Measurements from ENCODE around the gene TCOF1.

TCOF1 gene

GRCh38 chr5:150319484-150319790 is 38.1 kb upstream of the TCOF1 start:
- Histone ChIP-seq H4K20me1 (ENCODE audit: insufficient read depth, low read length) (no peaks in the 10 kb centered on the region), H3K27me3 (ENCODE audit: low read depth, low read length) (no peaks in the 10 kb centered on the region), H3K4me1 (ENCODE audit: low read length) (no peaks in the 10 kb centered on the region), H2AFZ (ENCODE audit: low read depth, low read length) (no peak overlapping the region), H3K36me3 (replicated peaks; ENCODE audit: low read depth, low read length) (no peaks in the 10 kb centered on the region), H3K4me2 (ENCODE audit: low read length) (no peak overlapping the region), H3K9ac (ENCODE audit: low read length) (no peak overlapping the region), H3K4me3 (ENCODE audit: low read length) (no peak overlapping the region), H3K27ac (ENCODE audit: low read length) (no peak overlapping the region), H3K79me2 (ENCODE audit: low read length) (no peaks in the 10 kb centered on the region), H3K9me3 (ENCODE audit: insufficient read depth, low read length) (no peaks in the 10 kb centered on the region)
- TF ChIP-seq CTCF (IDR thresholded peaks at IDR 0.05; ENCODE audit: low read depth, low read length): no peak
- no peak for TF ChIP-seq EZH2phosphoT487 (IDR thresholded peaks at IDR 0.05; ENCODE audit: low read depth)

DNA sequence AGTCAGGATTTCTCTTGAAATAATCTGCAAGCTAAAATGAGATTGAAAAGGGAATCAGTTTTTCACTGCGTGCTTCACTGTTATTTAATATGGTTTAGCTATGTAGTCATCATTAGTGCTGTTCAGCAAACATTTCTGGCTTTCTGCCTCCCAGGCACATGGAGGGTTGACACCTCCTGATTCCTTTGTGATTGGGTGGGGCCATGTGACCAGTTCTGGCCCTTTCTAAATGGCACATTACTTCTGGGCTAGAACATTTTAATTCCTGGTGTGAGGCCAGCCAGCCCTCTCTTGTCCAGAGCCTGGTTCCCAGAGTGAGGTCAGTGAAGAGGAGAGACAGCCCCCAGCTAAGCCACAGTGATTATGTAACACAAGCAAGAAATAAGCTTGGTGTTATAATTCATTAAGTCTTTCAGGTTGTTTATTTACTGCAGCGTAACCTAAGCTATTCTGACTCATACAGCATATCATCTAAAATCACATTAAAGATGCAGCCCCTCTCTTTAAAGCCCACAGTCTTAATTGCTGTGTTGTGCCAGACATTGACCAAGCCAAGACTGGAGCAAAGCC is 37.4 kb upstream of the TCOF1 start:
- Histone ChIP-seq H3K9me3 (ENCODE audit: insufficient read depth, low read length) (no peaks in the 10 kb centered on the region), H3K4me3 (ENCODE audit: low read length) (no peak overlapping the region), H3K79me2 (ENCODE audit: low read length) (no peaks in the 10 kb centered on the region), H3K4me1 (ENCODE audit: low read length) (no peaks in the 10 kb centered on the region), H3K9ac (ENCODE audit: low read length) (no peak overlapping the region), H2AFZ (ENCODE audit: low read depth, low read length) (no peak overlapping the region), H3K4me2 (ENCODE audit: low read length) (no peak overlapping the region), H4K20me1 (ENCODE audit: insufficient read depth, low read length) (no peaks in the 10 kb centered on the region), H3K27me3 (ENCODE audit: low read depth, low read length) (no peaks in the 10 kb centered on the region), H3K36me3 (replicated peaks; ENCODE audit: low read depth, low read length) (no peaks in the 10 kb centered on the region), H3K27ac (ENCODE audit: low read length) (no peak overlapping the region)
- TF ChIP-seq CTCF (IDR thresholded peaks at IDR 0.05; ENCODE audit: low read depth, low read length) (no peak), EZH2phosphoT487 (IDR thresholded peaks at IDR 0.05; ENCODE audit: low read depth) (no peak)

DNA sequence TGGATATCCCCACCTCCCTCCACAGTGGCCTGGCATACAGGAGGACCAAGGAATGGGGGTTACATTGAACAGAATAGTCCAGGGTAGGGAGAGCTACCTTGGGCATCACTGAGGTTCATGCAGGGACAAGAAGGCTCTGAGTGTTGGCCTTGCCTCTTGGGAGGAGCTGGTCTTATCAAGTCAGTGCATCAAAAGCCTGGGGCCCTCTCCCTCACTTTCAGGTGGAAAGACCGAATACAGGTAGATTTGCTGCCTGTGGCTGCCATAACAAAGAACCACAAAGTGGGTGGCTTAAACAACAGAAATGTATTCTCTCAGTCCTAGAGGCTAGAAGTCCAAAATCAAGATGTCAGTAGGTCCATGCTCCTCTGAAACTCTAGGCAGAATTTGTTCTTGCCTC is 36.3 kb upstream of the TCOF1 start:
- Histone ChIP-seq H3K4me3 (ENCODE audit: low read length) (no peak overlapping the region), H3K36me3 (replicated peaks; ENCODE audit: low read depth, low read length) (no peaks in the 10 kb centered on the region), H3K27ac (ENCODE audit: low read length) (no peak overlapping the region), H3K27me3 (ENCODE audit: low read depth, low read length) (no peaks in the 10 kb centered on the region), H3K4me2 (ENCODE audit: low read length) (no peak overlapping the region), H3K79me2 (ENCODE audit: low read length) (no peaks in the 10 kb centered on the region), H3K9me3 (ENCODE audit: insufficient read depth, low read length) (no peaks in the 10 kb centered on the region), H3K9ac (ENCODE audit: low read length) (no peak overlapping the region), H4K20me1 (ENCODE audit: insufficient read depth, low read length) (no peaks in the 10 kb centered on the region), H2AFZ (ENCODE audit: low read depth, low read length) (no peak overlapping the region), H3K4me1 (ENCODE audit: low read length) (no peaks in the 10 kb centered on the region)
- no peak for TF ChIP-seq CTCF (IDR thresholded peaks at IDR 0.05; ENCODE audit: low read depth, low read length)
- TF ChIP-seq EZH2phosphoT487 (IDR thresholded peaks at IDR 0.05; ENCODE audit: low read depth): no peak

DNA sequence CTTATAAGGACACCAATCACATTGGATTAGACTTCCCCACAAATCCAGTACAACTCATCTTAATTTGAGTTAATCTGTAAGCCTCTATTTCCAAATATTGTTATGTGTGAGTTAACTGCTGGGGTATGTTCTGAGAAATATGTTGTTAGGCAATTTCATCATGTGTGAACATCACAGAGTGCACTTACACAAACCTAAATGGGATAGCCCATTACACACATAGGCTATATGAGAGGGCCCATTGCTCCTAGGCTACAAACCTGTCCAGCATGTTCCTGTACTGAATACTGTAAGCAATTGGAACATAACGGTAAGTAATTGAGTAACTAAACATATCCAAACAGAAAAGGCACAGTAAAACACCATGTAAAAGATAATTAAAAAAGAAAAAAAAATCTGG is 35.7 kb upstream of the TCOF1 start:
- Histone ChIP-seq H3K9me3 (ENCODE audit: insufficient read depth, low read length) (no peaks in the 10 kb centered on the region), H3K4me2 (ENCODE audit: low read length) (no peak overlapping the region), H3K79me2 (ENCODE audit: low read length) (no peaks in the 10 kb centered on the region), H3K36me3 (replicated peaks; ENCODE audit: low read depth, low read length) (no peaks in the 10 kb centered on the region), H3K27ac (ENCODE audit: low read length) (no peak overlapping the region), H4K20me1 (ENCODE audit: insufficient read depth, low read length) (no peaks in the 10 kb centered on the region), H3K9ac (ENCODE audit: low read length) (no peak overlapping the region), H3K27me3 (ENCODE audit: low read depth, low read length) (no peaks in the 10 kb centered on the region), H3K4me1 (ENCODE audit: low read length) (no peaks in the 10 kb centered on the region), H2AFZ (ENCODE audit: low read depth, low read length) (no peak overlapping the region), H3K4me3 (ENCODE audit: low read length) (no peak overlapping the region)
- no peak for TF ChIP-seq EZH2phosphoT487 (IDR thresholded peaks at IDR 0.05; ENCODE audit: low read depth)
- TF ChIP-seq CTCF (IDR thresholded peaks at IDR 0.05; ENCODE audit: low read depth, low read length): no peak

Measured in OCI-LY3 (cell line).